K562 (cell line): ENCODE results near the gene GCNT2. TPM values are rescaled to one million over a fixed set of nuclear protein-coding genes. Genes with fewer than 3 reads are reported as not detected.
A peak's percentile ranks its signal among the peaks of the same experiment; 100 is the strongest.

Experiments used
- ATAC-seq: fragments of 200-7000 bp; cut with Tn5 transposase; 3 replicates; pipeline ENCODE4 v1.9.1; 2020; ENCODE audit warnings: moderate library complexity
- BruUV-seq: library from RNA; stranded (reverse); fragments of 400-500 nt; replicated peaks from 2 replicates; lab custom pipeline; 2021; lab: Mats Ljungman, UMichigan
- CTCF ChIA-PET: fragments of 300-600 bp; formaldehyde crosslinking; extraction: SDS; loops from one replicate; lab custom pipeline; 2021; ENCODE audit warnings: low intra/inter-chr PET ratio; lab: Yijun Ruan, JAX
- POLR2A ChIA-PET: fragments of 300-600, 350-650 bp; sonication (Branson Sonifier 250); formaldehyde crosslinking; extraction: SDS; loops from one replicate; lab custom pipeline; 2021; ENCODE audit warnings: antibody characterized with exemption, inconsistent platforms; lab: Yijun Ruan, JAX
- DNase-seq, 4 experiments: peaks; one replicate each; pipeline versions ENCODE4 v3.0.0 to v3.0.0-alpha.2; 2011 to 2018; ENCODE audit warnings: low spot score in 3 of 4, mixed read lengths in 3 of 4; ENCODE audit errors: extremely low read depth in 1 of 4
- FAIRE-seq: peaks from 2 replicates; lab custom pipeline; 2011; peaks lifted over from hg19 to GRCh38; lab: Jason Lieb, UNC
- H2AFZ ChIP-seq: 2 replicates; pipeline ENCODE4 v1.6.0; 2011; ENCODE audit warnings: low read depth, low read length, control low read depth, inconsistent platforms
- H3K27ac ChIP-seq: fragments of 200-600 bp; 3 replicates; pipeline ENCODE4 v1.8.0; 2011; ENCODE audit warnings: low read depth, mild to moderate bottlenecking, control low read depth, inconsistent platforms, low read length, moderate library complexity, mixed read lengths; ENCODE audit errors: extremely low read depth
- H3K27me3 ChIP-seq, 2 experiments: fragments of 300-600 bp in 1 of 2; 2 replicates in 1 of 2; 3 replicates in 1 of 2; pipeline versions ENCODE4 v1.6.0 to v1.8.0; 2011; ENCODE audit warnings: inconsistent platforms in 2 of 2, low read length in 2 of 2, mild to moderate bottlenecking in 1 of 2, mixed read lengths in 1 of 2, moderate library complexity in 1 of 2; ENCODE audit not compliant: control insufficient read depth in 2 of 2, insufficient read depth in 2 of 2
- H3K36me3 ChIP-seq: fragments of 300-600 bp; 3 replicates; pipeline ENCODE4 v1.8.0; 2011; ENCODE audit warnings: mild to moderate bottlenecking, low read length, inconsistent platforms; ENCODE audit not compliant: control insufficient read depth, insufficient read depth
- H3K4me1 ChIP-seq, 2 experiments: fragments of 200-600 bp in 1 of 2; replicated peaks in 1 of 2; 2 replicates in 1 of 2; 3 replicates in 1 of 2; pipeline versions ENCODE4 v1.5.1 to v1.8.0; 2011; ENCODE audit warnings: inconsistent platforms in 2 of 2, low read length in 2 of 2, mild to moderate bottlenecking in 1 of 2, mixed read lengths in 1 of 2, moderate library complexity in 1 of 2; ENCODE audit not compliant: control insufficient read depth in 2 of 2, insufficient read depth in 2 of 2
- H3K4me2 ChIP-seq: 2 replicates; pipeline ENCODE4 v1.6.1; 2011; ENCODE audit warnings: low read length, control low read depth, inconsistent platforms, mixed read lengths; ENCODE audit not compliant: insufficient read depth
- H3K4me3 ChIP-seq: fragments of 200-600 bp; sonication (generic), shearing (Covaris generic); 2 replicates; pipeline ENCODE4 v1.5.1; 2016; ENCODE audit warnings: control low read depth, inconsistent platforms
- H3K79me2 ChIP-seq: fragments of 200-600 bp; 3 replicates; pipeline ENCODE4 v1.8.0; 2011; ENCODE audit warnings: low read length, inconsistent platforms; ENCODE audit not compliant: control insufficient read depth, insufficient read depth
- H3K9ac ChIP-seq, 2 experiments: 2 replicates each; pipeline versions ENCODE4 v1.6.0 to v1.6.1; 2011; ENCODE audit warnings: low read depth in 2 of 2, low read length in 2 of 2, control low read depth in 1 of 2, inconsistent platforms in 1 of 2, mild to moderate bottlenecking in 1 of 2, mixed read lengths in 1 of 2; ENCODE audit not compliant: insufficient read depth in 1 of 2
- H3K9me1 ChIP-seq: one replicate; pipeline ENCODE4 v1.6.0; 2011; ENCODE audit warnings: inconsistent platforms, mild to moderate bottlenecking, low read length, moderate library complexity; ENCODE audit not compliant: control insufficient read depth, insufficient read depth
- H3K9me3 ChIP-seq: replicated peaks from 2 replicates; pipeline ENCODE4 v1.5.1; 2011; ENCODE audit warnings: low read depth, low read length, inconsistent platforms; ENCODE audit not compliant: control insufficient read depth, insufficient read depth
- H4K20me1 ChIP-seq: replicated peaks from 2 replicates; pipeline ENCODE4 v1.6.1; 2011; ENCODE audit warnings: low read length, inconsistent platforms, mixed read lengths; ENCODE audit not compliant: control insufficient read depth, insufficient read depth
- CBFA2T2 ChIP-seq: fragments of 450-650 bp; conservative IDR thresholded peaks from 2 replicates; pipeline ENCODE4 v1.6.1; 2017; ENCODE audit warnings: mild to moderate bottlenecking
- CBX8 ChIP-seq: fragments of 200-600 bp; sonication (generic); IDR thresholded peaks from 2 replicates; pipeline ENCODE4 v1.6.1; 2012; ENCODE audit warnings: borderline replicate concordance, mixed run types, low read depth, mild to moderate bottlenecking, moderate library complexity, mixed read lengths, low read length, control low read depth, inconsistent platforms; ENCODE audit not compliant: poor library complexity, severe bottlenecking; ENCODE audit errors: extremely low read depth
- E2F8 ChIP-seq: fragments of 450-650 bp; IDR thresholded peaks from 2 replicates; pipeline ENCODE4 v1.7.1; 2018; ENCODE audit warnings: mild to moderate bottlenecking, low read depth; ENCODE audit not compliant: partially characterized antibody
- HMBOX1 ChIP-seq: sonication (generic); IDR thresholded peaks from 2 replicates; pipeline ENCODE4 v1.6.1; 2016
- RCOR1 ChIP-seq, 2 experiments: IDR thresholded peaks; 2 replicates each; pipeline ENCODE4 v1.6.1; 2012; ENCODE audit warnings: low read depth in 2 of 2, low read length in 2 of 2, borderline replicate concordance in 1 of 2, improper control_type of control experiment in 1 of 2
- USF1 ChIP-seq: sonication (generic); formaldehyde crosslinking; IDR thresholded peaks from 2 replicates; pipeline ENCODE4 v1.9.0; 2022; ENCODE audit warnings: mild to moderate bottlenecking, missing genetic modification reagents
- ZC3H8 ChIP-seq: fragments of 450-650 bp; IDR thresholded peaks from 2 replicates; pipeline ENCODE4 v1.6.1; 2017
- WGBS: fragments of 100-300 bp; shearing (Covaris generic); methylation state at CpG from one replicate; pipeline ENCODE4 v1.1.6; 2016; ENCODE audit warnings: low coverage, mixed read lengths; ENCODE audit not compliant: insufficient coverage; ENCODE audit errors: missing lambda C conversion rate; 5-methylcytosine and 5-hydroxymethylcytosine counted together
- in situ Hi-C: fragments of 300-500 bp; cut with MboI; formaldehyde crosslinking; loops from 4 replicates; pipeline ENCODE4 v1.15.0; 2018; ENCODE audit warnings: inconsistent platforms, mixed read lengths
- intact Hi-C: fragments of 100-400 bp; cut with micrococcal nuclease; formaldehyde crosslinking; loops from 2 replicates; pipeline ENCODE4 v1.14.2; 2022
- polyA plus RNA-seq, 8 experiments: library from polyadenylated mRNA; depleted of rRNA in 4 of 8; stranded (reverse) in 5 of 8; unstranded in 3 of 8; fragments of >200 nt; fragmentation: Nextera tagmentation in 2 of 8; fragmentation: Illumina TruSeq in 1 of 8; extraction: Ambion mirVana in 2 of 8; extraction: Trizol in 1 of 8; gene quantifications; 2 replicates each; pipeline versions ENCODE4 v1.2.1 to v1.2.3, GENCODE V29; 2011 to 2014; ENCODE audit warnings: inconsistent platforms in 1 of 8, missing spikeins in 1 of 8
- total RNA-seq, 7 experiments: library from RNA; depleted of rRNA in 6 of 7; stranded (reverse); fragments of >200 nt in 6 of 7; fragmentation: Illumina TruSeq in 2 of 7; extraction: Trizol in 2 of 7; gene quantifications; 2 replicates each; pipeline versions ENCODE4 v1.2.1 to v1.2.3, GENCODE V29; 2011 to 2021; ENCODE audit warnings: low replicate concordance in 1 of 7

Gene GCNT2
- total and polyA plus RNA-seq, 9 of the 15 experiments (the other 6 are each of a cell fraction or from before 2014, with no cell fraction given): 0.78 to 2.6 (median 1.6) TPM

- no TSS peak for BruUV-seq
Observed at GRCh38 chr6:10582774-10583508, 61.8 kb downstream of the GCNT2 start.

More at GRCh38 chr6:10582774-10583508, 61.8 kb downstream of the GCNT2 start:
- peak overlapping the region in 1 of 2 experiments; percentile 30; a peak in 1 of 4 replicates for H3K9ac ChIP-seq
- ChIA-PET CTCF (interaction anchor here (0.5 kb wide), 1 partner anchor 21 kb away, joined by 4 read pairs; no protein-coding TSS in a partner anchor), POLR2A (interaction anchor here (0.6 to 1.2 kb wide), 2 partner anchors 10 to 1430 kb away, joined by 3 read pairs; no protein-coding TSS in a partner anchor)
- H3K4me1 ChIP-seq: peaks cover 8 to 21% of the 10 kb centered on the region in 2 experiments
- no peaks in the 10 kb centered on the region for H3K9me1 ChIP-seq
- TF ChIP-seq E2F8 (no peak), CBX8 (no peak), RCOR1 (IDR thresholded peaks at IDR 0.05; ENCODE audit: borderline replicate concordance in 1 of 2, low read depth in 2 of 2, low read length in 2 of 2) (0 out of 4 replicates have a peak, but pooled peaks of 1 of the 2 experiments have one; percentile 3), ZC3H8 (no peak), HMBOX1 (0 out of 2 replicates have a peak, but pooled peaks have one; percentile 23), USF1 (0 out of 2 replicates have a peak, but pooled peaks have one; percentile 8), CBFA2T2 (0 out of 2 replicates have a peak, but pooled peaks have one; percentile 10)
- in situ Hi-C loops (no loop called here), intact Hi-C loops (no loop called here)
- peaks cover 2 to 29% of the 10 kb centered on the region in 2 experiments; a peak in 3 of 5 replicates for H3K27me3 ChIP-seq
- H3K4me3 ChIP-seq: no peak overlapping the region
- peak overlapping the region; percentile 19; the same call in 1 of the 2 replicates for H3K4me2 ChIP-seq
- H3K36me3 ChIP-seq: no peaks in the 10 kb centered on the region
- WGBS: 25% methylated on average over 10 of the region's 10 CpGs
- H2AFZ ChIP-seq: peak overlapping the region; percentile 32; the same call in 1 of the 2 replicates
- peak in 1 of 4 experiments; percentile 19 for DNase-seq
- ATAC-seq: no peak
- no peaks in the 10 kb centered on the region for H3K9me3 ChIP-seq
- H4K20me1 ChIP-seq: no peaks in the 10 kb centered on the region
- FAIRE-seq: no peak
- H3K79me2 ChIP-seq: no peaks in the 10 kb centered on the region
- no peak overlapping the region for H3K27ac ChIP-seq
